Umbilical cord (tissue), 2 donors: ENCODE data around the gene GBP4. TPM values are rescaled to one million over a fixed set of nuclear protein-coding genes. Genes with fewer than 3 reads are reported as not detected.
"Not testable (repeated sequence)": the region's sequence is repeated elsewhere in the genome, so short reads cannot be mapped to it uniquely, and the experiment has no call there.

ENCODE experiments used
- DNase-seq: peaks from one replicate; pipeline ENCODE4 v3.0.0-alpha.2; 2015; ENCODE audit warnings: low spot score
- total RNA-seq: library from RNA; depleted of rRNA; stranded (reverse); fragments of >200 nt; gene quantifications from one replicate; pipeline ENCODE4 v1.2.3, GENCODE V29; 2014; ENCODE audit warnings: low replicate concordance; ENCODE audit not compliant: insufficient read depth

Gene GBP4, protein sequence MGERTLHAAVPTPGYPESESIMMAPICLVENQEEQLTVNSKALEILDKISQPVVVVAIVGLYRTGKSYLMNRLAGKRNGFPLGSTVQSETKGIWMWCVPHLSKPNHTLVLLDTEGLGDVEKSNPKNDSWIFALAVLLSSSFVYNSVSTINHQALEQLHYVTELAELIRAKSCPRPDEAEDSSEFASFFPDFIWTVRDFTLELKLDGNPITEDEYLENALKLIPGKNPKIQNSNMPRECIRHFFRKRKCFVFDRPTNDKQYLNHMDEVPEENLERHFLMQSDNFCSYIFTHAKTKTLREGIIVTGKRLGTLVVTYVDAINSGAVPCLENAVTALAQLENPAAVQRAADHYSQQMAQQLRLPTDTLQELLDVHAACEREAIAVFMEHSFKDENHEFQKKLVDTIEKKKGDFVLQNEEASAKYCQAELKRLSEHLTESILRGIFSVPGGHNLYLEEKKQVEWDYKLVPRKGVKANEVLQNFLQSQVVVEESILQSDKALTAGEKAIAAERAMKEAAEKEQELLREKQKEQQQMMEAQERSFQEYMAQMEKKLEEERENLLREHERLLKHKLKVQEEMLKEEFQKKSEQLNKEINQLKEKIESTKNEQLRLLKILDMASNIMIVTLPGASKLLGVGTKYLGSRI
- total RNA-seq, result 17.1 TPM

DNA sequence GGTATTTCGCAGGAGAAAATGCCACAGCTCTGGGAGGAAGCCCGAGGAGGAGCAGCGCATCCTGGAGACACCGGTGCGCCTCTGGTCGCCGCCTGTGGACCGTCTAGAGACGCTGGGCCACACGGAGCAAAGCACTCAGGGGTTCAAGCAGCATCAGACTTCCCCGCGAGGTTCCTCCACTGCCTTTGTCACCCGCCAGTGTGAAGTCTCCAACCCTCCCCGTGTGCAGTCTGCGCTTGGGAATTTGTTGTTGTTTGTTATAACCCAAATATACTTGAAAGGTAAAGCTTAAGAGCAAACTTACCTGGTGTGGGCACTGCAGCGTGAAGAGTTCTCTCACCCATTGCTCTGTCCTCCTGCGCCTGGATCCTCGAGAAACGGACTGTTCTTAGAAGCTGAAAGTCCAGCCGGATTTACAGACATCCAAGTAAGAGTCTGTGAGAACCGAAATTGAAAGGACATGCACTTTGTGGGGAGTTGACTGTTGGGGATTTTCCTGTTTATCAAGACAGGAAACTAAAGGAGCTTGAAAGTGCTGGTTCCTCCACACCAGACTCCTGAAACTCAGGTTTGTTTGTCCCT lies at the start of gene GBP4:
Gene GBP4, minus strand, starts transcription at position 452 of the 582 bp plus-strand sequence. Its CDS starts 108 bp downstream, at position 344.
- DNase-seq, result peak; percentile 50

DNA sequence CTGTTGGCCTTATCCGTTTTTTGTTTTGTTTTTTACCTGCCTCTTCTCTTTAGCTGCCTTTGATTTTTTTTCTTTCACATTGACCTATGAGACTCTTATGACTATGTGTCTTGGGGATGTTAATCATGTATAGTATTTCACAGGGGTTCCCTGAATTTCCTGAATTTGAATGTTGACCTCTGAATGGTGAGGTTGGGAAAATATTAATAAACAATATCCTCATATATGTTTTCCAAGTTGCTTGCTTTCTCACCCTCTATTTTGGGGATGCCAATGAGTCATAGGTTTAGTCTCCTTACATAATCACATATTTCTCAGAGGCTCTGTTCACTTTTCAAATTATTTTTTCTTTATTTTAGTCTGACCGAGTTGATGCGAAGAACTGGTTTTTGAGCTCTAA lies 44.3 kb upstream of the GBP4 start:
- DNase-seq, result no peak

DNA sequence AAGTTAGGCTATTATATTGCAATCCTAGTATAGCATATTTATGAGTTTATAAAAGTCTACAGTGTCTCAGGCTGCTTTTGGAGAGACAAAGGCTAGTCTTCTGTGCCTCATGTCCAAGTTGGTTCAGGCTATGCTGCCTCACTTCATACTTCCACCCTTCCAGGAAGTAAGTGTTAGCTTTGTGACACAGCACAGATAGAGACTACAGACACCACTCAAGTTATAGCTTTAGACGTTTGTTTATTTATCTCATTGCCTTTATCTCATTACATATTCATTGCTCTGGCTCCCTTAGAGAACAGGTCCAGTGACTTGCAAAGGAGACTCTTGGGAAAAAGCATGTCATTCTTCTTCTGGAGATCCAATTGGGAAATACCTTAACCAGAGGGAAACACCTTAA lies 22.6 kb upstream of the GBP4 start:
- no peak for DNase-seq

DNA sequence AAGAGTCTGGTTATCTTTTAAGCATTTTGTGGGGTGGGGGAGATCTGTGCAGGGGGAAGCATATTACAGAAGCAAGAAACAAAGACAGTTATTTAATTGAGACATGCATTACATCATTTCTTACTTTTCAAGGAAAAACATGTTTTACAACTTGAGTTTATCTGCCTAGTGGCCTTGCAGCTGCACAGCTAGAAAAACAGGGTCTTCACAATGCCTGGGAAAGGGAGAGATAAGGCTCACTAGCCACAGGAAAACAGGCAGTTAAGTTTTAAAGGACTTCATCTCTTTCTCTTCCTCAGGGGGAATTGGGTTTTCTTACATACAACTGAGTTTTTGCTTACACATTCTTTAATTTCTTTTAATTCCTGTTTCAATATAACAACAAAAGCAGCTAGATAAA lies 21.1 kb upstream of the GBP4 start:
- not testable (repeated sequence) for DNase-seq

DNA sequence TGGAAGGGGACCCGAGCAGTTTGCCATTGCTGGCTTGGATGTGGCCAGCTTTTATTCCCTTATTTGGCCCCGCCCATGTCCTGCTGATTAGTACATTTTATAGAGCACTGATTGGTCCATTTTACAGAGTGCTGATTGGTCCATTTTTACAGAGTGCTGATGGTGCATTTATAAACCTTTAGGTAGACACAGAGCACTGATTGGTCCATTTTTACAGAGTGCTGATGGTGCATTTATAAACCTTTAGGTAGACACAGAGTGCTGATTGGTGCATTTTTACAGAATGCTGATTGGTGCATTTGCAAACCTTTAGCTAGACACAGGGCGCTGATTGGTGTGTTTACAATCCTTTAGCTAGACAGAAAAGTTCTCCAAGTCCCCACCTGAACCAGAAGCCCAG lies 20.2 kb upstream of the GBP4 start:
- not testable (repeated sequence) for DNase-seq

DNA sequence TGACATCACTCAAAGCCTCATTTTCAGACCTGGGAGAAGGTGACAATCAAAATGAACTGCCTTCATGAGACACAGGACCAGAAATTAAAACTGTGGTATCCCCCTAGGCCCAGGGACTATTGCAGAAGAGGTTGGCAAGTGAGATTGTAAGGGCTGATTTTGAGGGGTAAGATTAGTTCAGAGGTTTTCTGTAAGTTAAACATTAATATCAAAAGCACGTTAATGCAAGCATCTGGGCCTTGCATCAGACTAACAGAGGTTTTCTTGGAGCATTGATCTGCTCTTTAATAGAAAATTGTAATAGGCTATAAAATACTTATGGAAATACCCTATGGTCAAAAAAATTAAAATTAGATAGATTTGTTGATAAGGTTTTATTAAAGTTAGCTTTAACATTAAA lies 14.6 kb upstream of the GBP4 start:
- no peak for DNase-seq

DNA sequence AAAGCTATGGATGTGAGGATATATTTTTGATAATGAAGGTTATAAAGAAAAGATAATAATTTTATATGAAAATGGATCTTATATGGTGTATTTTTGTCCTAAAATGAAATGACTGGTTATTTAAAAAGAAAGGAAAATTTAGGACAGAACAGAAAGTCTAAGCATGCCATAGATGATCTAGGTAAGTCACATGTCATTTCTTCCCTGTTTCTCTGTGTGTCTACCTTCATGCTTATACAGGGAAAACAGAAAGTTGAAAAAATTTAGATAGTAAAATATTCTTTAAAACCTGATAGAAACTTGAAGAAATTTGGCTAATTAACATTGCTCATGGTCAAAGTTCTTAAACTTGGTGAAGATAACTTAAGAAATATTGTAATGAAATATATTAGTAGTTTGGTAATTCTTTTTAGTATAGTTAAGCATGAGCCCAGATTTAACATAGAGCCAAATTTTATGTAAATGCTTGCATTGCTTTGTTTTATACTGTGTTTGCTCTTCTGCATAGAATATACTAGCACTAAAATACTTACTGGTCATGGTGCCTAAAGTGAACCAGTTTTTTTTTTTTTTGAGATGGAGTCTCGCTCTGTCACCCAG lies 12.4 kb upstream of the GBP4 start:
- no peak for DNase-seq

DNA sequence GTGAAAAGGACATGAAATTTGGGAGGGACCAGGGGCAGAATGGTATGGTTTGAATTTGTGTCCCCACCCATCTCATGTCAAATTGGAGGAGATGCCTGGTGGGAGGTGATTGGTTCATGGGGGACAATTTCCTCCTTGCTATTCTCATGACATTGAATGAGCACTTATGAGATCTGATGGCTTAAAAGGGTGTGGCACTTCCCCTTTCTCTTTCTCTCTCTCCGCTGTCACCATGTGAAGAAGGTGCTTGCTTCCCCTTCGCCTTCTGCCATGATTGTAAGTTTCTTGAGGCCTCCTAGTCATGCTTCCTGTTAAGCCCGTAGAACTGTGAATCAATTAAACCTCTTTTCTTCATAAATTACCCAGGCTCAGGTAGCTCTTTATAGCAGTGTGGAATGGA lies 7.6 kb upstream of the GBP4 start:
- no peak for DNase-seq

DNA sequence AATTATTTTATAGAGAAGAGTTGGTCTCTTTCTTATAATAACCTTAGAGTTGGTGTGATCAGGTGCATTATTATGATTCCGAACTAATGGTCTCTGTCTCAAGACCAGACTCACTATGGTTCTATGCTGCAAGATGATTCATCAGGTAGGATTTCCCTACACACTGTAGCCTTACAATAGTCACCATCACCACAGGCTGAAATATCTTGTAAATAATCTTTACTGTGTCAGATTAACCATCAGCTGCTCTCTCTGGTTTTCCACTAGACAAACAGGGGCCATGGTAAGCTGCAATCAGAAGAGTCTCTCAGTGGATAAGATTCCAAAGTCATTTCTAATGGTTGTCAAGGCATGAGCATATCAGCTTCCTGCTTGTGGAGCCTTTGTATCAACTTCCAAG lies 4.4 kb upstream of the GBP4 start:
- DNase-seq, result no peak

DNA sequence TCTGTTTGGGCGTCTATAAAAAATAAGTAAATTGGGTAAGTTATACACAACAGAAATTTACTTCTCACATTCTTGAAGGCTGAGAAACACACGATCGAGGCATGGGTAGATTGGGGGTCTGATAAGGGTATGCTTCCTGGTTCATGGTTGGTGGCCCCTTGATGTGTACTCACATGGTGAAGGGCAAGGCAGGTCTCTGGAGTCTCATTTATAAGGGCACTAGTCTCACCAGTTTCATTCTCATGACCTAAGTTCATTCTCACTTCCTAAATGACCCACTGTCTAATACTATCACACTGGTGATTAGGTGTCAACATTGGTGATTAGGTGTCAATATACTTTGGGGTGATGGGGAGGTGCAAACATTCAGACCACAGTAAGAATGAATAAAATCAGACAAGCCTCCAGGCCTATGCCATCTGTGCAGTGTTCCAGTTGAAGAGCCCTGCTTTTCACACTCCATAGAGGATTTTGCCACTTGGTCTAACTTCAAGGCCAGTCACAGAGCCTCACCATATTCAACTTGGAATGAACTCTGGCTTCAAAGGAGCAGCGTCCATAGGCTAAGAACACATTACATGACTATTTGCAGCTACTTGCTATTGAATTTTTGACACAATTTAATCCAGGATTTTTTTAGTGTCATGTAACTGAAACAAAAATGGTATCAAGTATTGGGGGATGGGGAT lies 2.5 kb upstream of the GBP4 start:
- peak; percentile 26 for DNase-seq

DNA sequence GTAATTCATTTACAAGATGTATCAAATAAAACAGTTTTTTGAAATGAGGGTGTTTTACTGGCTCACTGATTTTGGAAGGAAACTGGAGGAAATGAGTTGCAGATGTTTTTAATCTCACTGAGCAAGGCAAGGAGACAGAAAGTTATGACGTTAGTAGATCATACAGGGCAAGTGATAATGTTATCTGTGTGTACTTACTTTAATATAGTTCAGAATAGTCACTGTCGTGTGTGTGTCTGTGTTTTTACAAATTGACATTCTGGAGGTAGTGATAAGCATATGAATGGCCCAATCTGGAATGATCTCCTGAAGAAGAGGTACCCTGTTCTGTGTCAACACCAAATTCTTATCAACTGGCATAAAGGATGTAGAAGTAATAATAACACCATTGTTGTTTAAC lies 1.9 kb upstream of the GBP4 start:
- DNase-seq, result peak; percentile 77

DNA sequence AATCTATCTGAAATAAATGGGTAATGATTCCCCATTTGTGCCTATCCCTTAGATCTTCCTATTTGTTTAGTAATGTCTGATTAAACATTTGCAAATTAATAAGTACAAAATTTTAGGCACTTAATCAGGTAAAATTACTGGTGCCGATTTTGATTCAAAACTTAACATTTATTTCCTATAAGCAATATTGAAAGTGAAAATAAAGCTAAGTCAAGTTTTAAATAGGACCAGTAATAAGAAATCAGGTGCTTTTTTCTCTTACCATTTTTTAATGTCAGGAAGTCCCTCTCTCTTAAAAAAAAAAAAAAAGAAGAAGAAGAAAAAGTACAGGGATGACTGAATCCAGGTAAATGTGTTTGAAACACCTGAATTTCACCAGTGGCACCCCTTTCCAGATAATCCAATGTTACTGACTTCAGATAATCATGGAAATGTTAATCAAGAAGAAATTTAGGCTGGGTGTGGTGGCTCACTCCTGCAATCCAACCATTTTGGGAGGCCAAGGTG lies 836 bp upstream of the GBP4 start:
- DNase-seq, result no peak

DNA sequence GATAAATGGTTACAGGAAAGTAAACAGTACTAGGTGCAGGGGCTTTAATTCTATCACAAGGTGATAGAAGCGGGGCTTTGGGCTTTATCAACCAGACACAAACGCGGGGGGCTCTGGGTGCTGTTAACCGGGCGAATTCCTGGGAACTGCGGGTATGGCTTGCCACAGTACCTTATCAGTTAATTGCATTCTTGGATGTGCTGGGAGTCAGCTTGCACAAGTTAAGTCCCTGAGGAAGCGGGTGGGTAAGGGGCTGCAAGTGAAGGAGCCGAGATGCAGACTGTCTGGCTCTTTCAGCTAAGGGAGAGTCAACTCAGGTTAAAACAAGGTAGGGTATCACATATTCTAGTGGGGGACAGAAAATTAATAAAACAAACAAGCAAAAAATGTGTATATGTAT lies 661 bp downstream of the GBP4 start:
- no peak for DNase-seq

DNA sequence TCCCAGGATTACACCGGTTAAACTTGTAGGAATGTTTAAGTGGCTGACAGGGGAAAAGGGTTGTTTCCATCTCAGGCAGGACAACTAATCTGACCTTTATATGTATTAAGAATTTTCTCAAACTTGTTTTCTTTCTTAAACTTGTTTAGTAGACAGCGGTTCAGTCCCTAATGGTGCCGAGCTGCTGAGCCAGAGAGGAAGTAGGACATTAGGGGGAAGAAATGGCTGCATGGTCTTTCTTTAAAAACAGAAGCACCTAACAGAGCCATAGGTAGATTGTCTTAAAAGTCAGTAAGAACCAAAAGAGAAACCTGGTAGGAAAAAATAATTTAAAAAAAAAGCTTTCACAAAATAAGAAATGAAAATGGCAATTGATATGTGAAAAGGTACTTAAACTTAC lies 3.3 kb downstream of the GBP4 start:
- no peak for DNase-seq

DNA sequence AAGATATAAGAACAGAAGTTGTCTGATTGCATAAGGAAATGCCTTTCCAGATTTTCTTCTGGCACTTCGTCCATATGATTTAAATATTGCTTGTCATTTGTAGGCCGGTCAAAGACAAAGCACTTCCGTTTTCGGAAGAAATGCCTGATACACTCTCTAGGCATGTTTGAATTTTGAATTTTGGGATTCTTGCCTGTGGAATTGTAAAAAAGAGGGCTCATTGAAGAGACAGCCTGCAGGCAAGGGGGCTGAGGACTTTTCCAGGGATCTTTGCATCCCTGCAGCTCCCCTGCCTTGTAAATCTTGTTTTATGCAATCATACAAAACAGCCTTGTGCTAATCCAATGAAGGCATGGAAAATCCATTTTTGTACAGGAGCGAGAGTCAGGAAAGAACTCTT lies 7.4 kb downstream of the GBP4 start:
- DNase-seq, result no peak

DNA sequence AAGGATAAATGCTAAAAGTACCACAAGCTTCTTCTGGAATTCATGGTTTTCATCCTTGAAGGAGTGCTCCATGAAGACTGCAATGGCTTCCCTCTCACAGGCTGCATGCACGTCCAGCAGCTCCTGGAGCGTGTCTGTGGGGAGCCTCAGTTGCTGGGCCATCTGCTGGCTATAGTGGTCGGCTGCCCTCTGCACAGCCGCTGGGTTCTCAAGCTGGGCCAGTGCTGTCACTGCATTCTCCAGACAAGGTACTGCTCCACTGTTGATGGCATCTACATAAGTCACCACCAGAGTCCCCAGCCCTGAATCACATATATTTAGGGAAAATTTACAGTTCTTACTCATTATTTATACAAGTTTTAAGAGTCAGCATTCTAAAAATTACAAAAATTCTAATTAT lies 8.7 kb downstream of the GBP4 start:
- DNase-seq, result no peak

DNA sequence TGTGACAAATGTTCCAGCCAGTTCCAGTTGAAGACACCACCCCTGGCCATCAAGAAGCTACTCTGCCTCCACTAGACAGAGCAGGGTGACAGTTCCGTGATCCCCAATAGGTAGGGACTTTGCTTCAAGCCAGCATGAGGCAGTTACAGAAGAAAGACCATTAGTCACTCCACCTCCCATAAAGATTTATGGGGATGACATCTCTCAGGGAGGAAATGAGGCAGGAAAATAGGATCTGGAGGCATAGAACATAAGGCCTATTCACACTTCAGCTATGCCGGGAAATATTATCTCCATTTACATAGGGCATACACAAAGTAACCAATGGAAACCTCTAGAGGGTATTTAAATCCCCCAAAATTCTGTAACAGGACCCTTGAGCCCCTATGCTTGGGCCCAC lies 19.4 kb downstream of the GBP4 start:
- DNase-seq, result no peak

DNA sequence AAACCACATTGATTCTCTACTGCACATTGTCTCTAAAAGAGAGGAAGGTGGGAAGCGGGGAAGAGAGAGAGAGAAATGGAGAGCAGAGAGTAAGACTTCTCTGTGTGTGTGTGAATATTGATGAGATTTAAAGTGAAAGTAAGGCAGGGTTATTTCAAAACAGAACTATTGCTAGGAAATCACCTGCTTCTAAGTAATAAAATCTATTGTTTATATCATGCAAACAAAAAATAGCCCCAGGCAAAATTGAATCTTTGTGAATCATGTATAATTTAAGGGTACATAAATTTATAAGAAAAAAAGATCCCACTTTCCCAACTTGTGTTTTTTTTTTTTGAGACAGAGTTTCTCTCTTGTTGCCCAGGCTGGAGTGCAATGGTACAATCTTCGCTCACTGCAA lies 21.8 kb downstream of the GBP4 start:
- DNase-seq, result no peak

DNA sequence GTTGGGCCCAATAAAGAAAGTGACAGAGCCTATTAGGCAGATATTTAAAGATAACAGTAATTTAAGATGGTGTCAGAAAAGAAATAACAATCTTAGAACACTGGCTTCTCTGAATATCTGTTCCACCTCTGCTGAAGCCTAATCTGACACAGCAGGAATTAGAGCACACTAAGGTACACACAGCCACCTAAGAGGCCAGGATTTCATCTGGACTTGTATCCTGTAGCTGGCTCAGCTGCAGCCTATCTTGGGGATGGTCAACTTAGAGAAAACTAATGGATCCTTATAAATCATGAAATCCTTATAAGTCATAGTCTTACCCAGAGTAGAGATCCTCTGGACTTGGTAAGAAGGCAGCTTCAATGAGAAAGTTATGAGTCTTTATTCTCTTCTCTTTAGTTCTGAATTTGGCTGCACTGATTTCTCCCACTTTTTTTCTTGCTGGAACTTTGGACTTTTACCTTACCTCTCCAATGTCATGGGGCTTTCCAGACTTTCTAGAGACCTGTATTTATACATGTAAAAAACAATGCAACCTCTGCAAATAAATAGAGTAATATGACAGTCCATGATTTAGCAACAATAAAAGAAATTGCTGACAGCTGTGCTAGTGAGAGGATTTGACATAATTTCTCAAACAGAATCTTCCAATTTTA lies 23.0 kb downstream of the GBP4 start, which contains the start of gene GBP7:
Gene GBP7, minus strand, starts transcription at position 403 of the 656 bp plus-strand sequence. CDS start 4,068 bp downstream, outside the sequence.
- no peak for DNase-seq

DNA sequence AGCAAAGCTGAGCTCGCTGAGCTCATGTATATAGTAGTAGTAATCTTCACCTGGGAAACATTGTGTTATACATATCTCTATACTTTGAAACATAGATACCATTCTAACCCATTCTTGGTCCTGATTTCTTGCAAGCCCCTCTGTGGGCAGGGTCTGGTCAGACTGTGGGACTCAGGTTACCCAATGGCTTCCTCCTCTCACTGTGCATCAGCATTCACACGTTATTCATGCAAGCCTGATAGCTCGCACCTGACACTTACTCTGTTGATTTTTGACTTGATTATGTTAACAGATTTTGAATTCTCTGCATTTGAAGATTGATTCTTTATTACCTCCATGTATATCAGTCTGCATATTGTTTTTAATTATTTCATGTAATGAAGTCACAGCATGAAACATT lies 24.3 kb downstream of the GBP4 start:
- DNase-seq, result no peak
